OCI-LY3 (cell line): ENCODE data around the gene NPTX1.

Experiments
- CTCF ChIP-seq: fragments of 200-600, 300-600 bp; sonication (generic); IDR thresholded peaks from 2 replicates; pipeline ENCODE4 v1.5.1; 2014; ENCODE audit warnings: antibody characterized with exemption, low read length, low read depth
- EZH2phosphoT487 ChIP-seq: fragments of 200-600 bp; shearing (Covaris generic); IDR thresholded peaks from 2 replicates; pipeline ENCODE4 v1.6.1; 2018; ENCODE audit warnings: antibody characterized with exemption, mixed run types, low read depth

- TF ChIP-seq CTCF (no peak), EZH2phosphoT487 (no peak)
Observed at GRCh38 chr17:80504686-80505413, 28.4 kb upstream of the NPTX1 start.
